K562 (cell line): ENCODE results near the gene ACTR3. TPM values are rescaled to one million over a fixed set of nuclear protein-coding genes. Genes with fewer than 3 reads are reported as not detected.

ENCODE experiments used
- CHD2 ChIP-seq: IDR thresholded peaks from 2 replicates; pipeline ENCODE4 v1.6.1; 2011; ENCODE audit warnings: low read depth, low read length
- CREM ChIP-seq: IDR thresholded peaks from 2 replicates; pipeline ENCODE4 v1.6.1; 2014; ENCODE audit warnings: antibody characterized with exemption, low read depth
- CTCF ChIP-seq, 3 experiments: IDR thresholded peaks in 2 of 3; conservative IDR thresholded peaks in 1 of 3; 2 replicates each; pipeline ENCODE4 v1.5.1; 2011 to 2012; ENCODE audit warnings: low read length in 3 of 3, mild to moderate bottlenecking in 3 of 3, control low read depth in 2 of 3, improper control_type of control experiment in 1 of 3, inconsistent platforms in 1 of 3, low read depth in 1 of 3, mixed read lengths in 1 of 3, moderate library complexity in 1 of 3; ENCODE audit not compliant: insufficient read depth in 2 of 3
- DEAF1 ChIP-seq: fragments of 450-650 bp; formaldehyde crosslinking; IDR thresholded peaks from 2 replicates; pipeline ENCODE4 v1.4.0; 2020; ENCODE audit warnings: mild to moderate bottlenecking, moderate library complexity
- HDAC1 ChIP-seq, 2 experiments: fragments of 450-650 bp; IDR thresholded peaks; 2 replicates each; pipeline ENCODE4 v1.6.1; 2016 to 2017; ENCODE audit warnings: inconsistent platforms in 1 of 2, mild to moderate bottlenecking in 1 of 2, moderate library complexity in 1 of 2
- IRF1 ChIP-seq: sonication (generic); formaldehyde crosslinking; IDR thresholded peaks from 2 replicates; pipeline ENCODE4 v1.8.0; 2022; ENCODE audit warnings: missing genetic modification reagents, mild to moderate bottlenecking, borderline replicate concordance
- KAT2B ChIP-seq: IDR thresholded peaks from one replicate; pipeline ENCODE4 v1.6.1; 2012; ENCODE audit warnings: low read depth, mild to moderate bottlenecking, control low read depth, inconsistent platforms, low read length, moderate library complexity
- RAD21 ChIP-seq, 2 experiments: fragments of 250-450 bp in 1 of 2; fragments of 450-650 bp in 1 of 2; sonication (Bioruptor Pico) in 1 of 2; formaldehyde crosslinking in 1 of 2; IDR thresholded peaks in 1 of 2; conservative IDR thresholded peaks in 1 of 2; 2 replicates each; pipeline versions ENCODE4 v1.4.0 to v1.8.0; 2020 to 2022; ENCODE audit warnings: mild to moderate bottlenecking in 2 of 2, moderate library complexity in 1 of 2
- THRA ChIP-seq: fragments of 450-650 bp; IDR thresholded peaks from 2 replicates; pipeline ENCODE4 v1.6.1; 2017; ENCODE audit warnings: mild to moderate bottlenecking, moderate library complexity
- TOE1 ChIP-seq, 2 experiments: fragments of 450-650 bp in 1 of 2; sonication (generic) in 1 of 2; formaldehyde crosslinking in 1 of 2; IDR thresholded peaks; 2 replicates each; pipeline versions ENCODE4 v1.7.1 to v1.8.0; 2016 to 2022; ENCODE audit warnings: borderline replicate concordance in 2 of 2, mild to moderate bottlenecking in 2 of 2, antibody characterized with exemption in 1 of 2, inconsistent platforms in 1 of 2, low read depth in 1 of 2, missing genetic modification reagents in 1 of 2, moderate library complexity in 1 of 2
- XRCC4 ChIP-seq: IDR thresholded peaks from one replicate; pipeline ENCODE4 v1.6.1; 2011; ENCODE audit not compliant: insufficient read depth, insufficient read length; ENCODE audit errors: extremely low read depth
- ZNF280A ChIP-seq: fragments of 450-650 bp; IDR thresholded peaks from 2 replicates; pipeline ENCODE4 v1.6.1; 2018; ENCODE audit warnings: mild to moderate bottlenecking, low read depth; ENCODE audit not compliant: partially characterized antibody
- polyA plus RNA-seq, 8 experiments: library from polyadenylated mRNA; depleted of rRNA in 4 of 8; stranded (reverse) in 5 of 8; unstranded in 3 of 8; fragments of >200 nt; fragmentation: Nextera tagmentation in 2 of 8; fragmentation: Illumina TruSeq in 1 of 8; extraction: Ambion mirVana in 2 of 8; extraction: Trizol in 1 of 8; gene quantifications; 2 replicates each; pipeline versions ENCODE4 v1.2.1 to v1.2.3, GENCODE V29; 2011 to 2014; ENCODE audit warnings: inconsistent platforms in 1 of 8, missing spikeins in 1 of 8
- total RNA-seq, 7 experiments: library from RNA; depleted of rRNA in 6 of 7; stranded (reverse); fragments of >200 nt in 6 of 7; fragmentation: Illumina TruSeq in 2 of 7; extraction: Trizol in 2 of 7; gene quantifications; 2 replicates each; pipeline versions ENCODE4 v1.2.1 to v1.2.3, GENCODE V29; 2011 to 2021; ENCODE audit warnings: low replicate concordance in 1 of 7
- TF ChIP-seq, protein P1 (sequence below): sonication (generic); formaldehyde crosslinking; IDR thresholded peaks from 2 replicates; pipeline ENCODE4 v1.8.0; 2023; ENCODE audit warnings: missing genetic modification reagents, mild to moderate bottlenecking, borderline replicate concordance

ACTR3 gene
- total and polyA plus RNA-seq, 9 of the 15 experiments (the other 6 are each of a cell fraction or from before 2014, with no cell fraction given), result 49.0 to 354 (median 249) TPM

- TF ChIP-seq, protein P1, sequence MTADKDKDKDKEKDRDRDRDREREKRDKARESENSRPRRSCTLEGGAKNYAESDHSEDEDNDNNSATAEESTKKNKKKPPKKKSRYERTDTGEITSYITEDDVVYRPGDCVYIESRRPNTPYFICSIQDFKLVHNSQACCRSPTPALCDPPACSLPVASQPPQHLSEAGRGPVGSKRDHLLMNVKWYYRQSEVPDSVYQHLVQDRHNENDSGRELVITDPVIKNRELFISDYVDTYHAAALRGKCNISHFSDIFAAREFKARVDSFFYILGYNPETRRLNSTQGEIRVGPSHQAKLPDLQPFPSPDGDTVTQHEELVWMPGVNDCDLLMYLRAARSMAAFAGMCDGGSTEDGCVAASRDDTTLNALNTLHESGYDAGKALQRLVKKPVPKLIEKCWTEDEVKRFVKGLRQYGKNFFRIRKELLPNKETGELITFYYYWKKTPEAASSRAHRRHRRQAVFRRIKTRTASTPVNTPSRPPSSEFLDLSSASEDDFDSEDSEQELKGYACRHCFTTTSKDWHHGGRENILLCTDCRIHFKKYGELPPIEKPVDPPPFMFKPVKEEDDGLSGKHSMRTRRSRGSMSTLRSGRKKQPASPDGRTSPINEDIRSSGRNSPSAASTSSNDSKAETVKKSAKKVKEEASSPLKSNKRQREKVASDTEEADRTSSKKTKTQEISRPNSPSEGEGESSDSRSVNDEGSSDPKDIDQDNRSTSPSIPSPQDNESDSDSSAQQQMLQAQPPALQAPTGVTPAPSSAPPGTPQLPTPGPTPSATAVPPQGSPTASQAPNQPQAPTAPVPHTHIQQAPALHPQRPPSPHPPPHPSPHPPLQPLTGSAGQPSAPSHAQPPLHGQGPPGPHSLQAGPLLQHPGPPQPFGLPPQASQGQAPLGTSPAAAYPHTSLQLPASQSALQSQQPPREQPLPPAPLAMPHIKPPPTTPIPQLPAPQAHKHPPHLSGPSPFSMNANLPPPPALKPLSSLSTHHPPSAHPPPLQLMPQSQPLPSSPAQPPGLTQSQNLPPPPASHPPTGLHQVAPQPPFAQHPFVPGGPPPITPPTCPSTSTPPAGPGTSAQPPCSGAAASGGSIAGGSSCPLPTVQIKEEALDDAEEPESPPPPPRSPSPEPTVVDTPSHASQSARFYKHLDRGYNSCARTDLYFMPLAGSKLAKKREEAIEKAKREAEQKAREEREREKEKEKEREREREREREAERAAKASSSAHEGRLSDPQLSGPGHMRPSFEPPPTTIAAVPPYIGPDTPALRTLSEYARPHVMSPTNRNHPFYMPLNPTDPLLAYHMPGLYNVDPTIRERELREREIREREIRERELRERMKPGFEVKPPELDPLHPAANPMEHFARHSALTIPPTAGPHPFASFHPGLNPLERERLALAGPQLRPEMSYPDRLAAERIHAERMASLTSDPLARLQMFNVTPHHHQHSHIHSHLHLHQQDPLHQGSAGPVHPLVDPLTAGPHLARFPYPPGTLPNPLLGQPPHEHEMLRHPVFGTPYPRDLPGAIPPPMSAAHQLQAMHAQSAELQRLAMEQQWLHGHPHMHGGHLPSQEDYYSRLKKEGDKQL (CRISPR knock-in tag), result no peak
- TF ChIP-seq DEAF1 (CRISPR knock-in tag), result 0 out of 2 replicates have a peak, but pooled peaks have one; percentile 5
- no peak for TF ChIP-seq XRCC4
- TF ChIP-seq CTCF (IDR thresholded peaks at IDR 0.05 in 2 of 3, conservative IDR thresholded peaks at IDR 0.05 in 1 of 3; ENCODE audit: insufficient read depth in 2 of 3, low read depth in 1 of 3, low read length in 3 of 3), result peak; percentile 55 to 61 (median 55)
- no peak for TF ChIP-seq TOE1 (IDR thresholded peaks at IDR 0.05; ENCODE audit: borderline replicate concordance)
- no peak for TF ChIP-seq TOE1 (CRISPR knock-in tag; IDR thresholded peaks at IDR 0.05; ENCODE audit: borderline replicate concordance, low read depth)
- no peak for TF ChIP-seq HDAC1 (IDR thresholded peaks at IDR 0.05)
- TF ChIP-seq IRF1, result no peak
- no peak for TF ChIP-seq KAT2B
- no peak for TF ChIP-seq THRA
- no peak for TF ChIP-seq CHD2
- peak; percentile 34 to 54; a peak in 2 of 4 replicates for TF ChIP-seq RAD21 (CRISPR knock-in tag; conservative IDR thresholded peaks at IDR 0.05 in 1 of 2, IDR thresholded peaks at IDR 0.05 in 1 of 2)
- TF ChIP-seq ZNF280A, result no peak
- TF ChIP-seq CREM, result peak; percentile 51; the same call in 1 of the 2 replicates
Measured at GRCh38 chr2:113965644-113966043, 75.8 kb downstream of the ACTR3 start (continued).
